C4-2B (cell line): Measurements from ENCODE around the gene LRRTM4.

Experiments used
- CTCF ChIP-seq: fragments of 450-650 bp; conservative IDR thresholded peaks from 2 replicates; pipeline ENCODE4 v1.5.1; 2017; ENCODE audit warnings: mild to moderate bottlenecking
- ZFX ChIP-seq: fragments of 450-650 bp; IDR thresholded peaks from 2 replicates; pipeline ENCODE4 v1.6.1; 2017

- TF ChIP-seq CTCF (no peak), ZFX (no peak)
Observed at GRCh38 chr2:76870011-76870410, 652.2 kb downstream of the LRRTM4 start.
